ENCODE results near the gene KCNIP3.
"Not testable (repeated sequence)": the region's sequence is repeated elsewhere in the genome, so short reads cannot be mapped to it uniquely, and the experiment has no call there.

DNA sequence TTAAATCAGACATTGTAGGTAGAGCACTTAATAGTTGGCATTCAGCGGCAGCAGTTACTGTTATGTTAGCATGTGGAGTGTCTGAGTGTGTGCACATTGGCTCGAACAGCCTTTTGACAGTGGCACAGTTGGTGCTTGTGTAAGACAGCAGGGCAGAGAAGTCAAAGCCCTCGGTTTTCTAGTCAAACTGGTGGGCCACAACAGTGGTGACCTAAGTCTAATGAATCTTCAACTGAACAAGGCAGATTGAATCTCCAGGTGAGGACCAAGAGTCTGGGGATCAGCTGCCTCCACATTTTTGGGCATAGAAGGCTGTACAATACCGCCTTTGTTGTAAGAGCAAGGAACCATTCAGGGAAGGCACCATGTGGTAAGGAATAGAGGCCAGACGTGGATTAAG is 106.7 kb downstream of the KCNIP3 start:
- TF ChIP-seq, protein P1, sequence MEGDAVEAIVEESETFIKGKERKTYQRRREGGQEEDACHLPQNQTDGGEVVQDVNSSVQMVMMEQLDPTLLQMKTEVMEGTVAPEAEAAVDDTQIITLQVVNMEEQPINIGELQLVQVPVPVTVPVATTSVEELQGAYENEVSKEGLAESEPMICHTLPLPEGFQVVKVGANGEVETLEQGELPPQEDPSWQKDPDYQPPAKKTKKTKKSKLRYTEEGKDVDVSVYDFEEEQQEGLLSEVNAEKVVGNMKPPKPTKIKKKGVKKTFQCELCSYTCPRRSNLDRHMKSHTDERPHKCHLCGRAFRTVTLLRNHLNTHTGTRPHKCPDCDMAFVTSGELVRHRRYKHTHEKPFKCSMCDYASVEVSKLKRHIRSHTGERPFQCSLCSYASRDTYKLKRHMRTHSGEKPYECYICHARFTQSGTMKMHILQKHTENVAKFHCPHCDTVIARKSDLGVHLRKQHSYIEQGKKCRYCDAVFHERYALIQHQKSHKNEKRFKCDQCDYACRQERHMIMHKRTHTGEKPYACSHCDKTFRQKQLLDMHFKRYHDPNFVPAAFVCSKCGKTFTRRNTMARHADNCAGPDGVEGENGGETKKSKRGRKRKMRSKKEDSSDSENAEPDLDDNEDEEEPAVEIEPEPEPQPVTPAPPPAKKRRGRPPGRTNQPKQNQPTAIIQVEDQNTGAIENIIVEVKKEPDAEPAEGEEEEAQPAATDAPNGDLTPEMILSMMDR (conservative IDR thresholded peaks at IDR 0.05), result not testable (repeated sequence)
- not testable (repeated sequence) for TF ChIP-seq EZH2 (IDR thresholded peaks at IDR 0.05; ENCODE audit: low read depth)
